KOPT-K1 (cell line): ENCODE data around the gene IZUMO1.
"Not testable (repeated sequence)": the region's sequence is repeated elsewhere in the genome, so short reads cannot be mapped to it uniquely, and the experiment has no call there.

Source experiments
- H3K27ac ChIP-seq: fragments of 200-600 bp; sonication (generic); 2 replicates; pipeline ENCODE4 v1.5.1; 2016; ENCODE audit warnings: antibody characterized with exemption, mild to moderate bottlenecking, low read depth, low read length; ENCODE audit not compliant: poor library complexity, severe bottlenecking
- H3K36me3 ChIP-seq: fragments of 200-600 bp; sonication (generic); 2 replicates; pipeline ENCODE4 v1.5.1; 2017; ENCODE audit warnings: antibody characterized with exemption, mild to moderate bottlenecking, low read length, moderate library complexity; ENCODE audit not compliant: insufficient read depth
- H3K9me3 ChIP-seq: fragments of 200-600 bp; sonication (generic); 2 replicates; pipeline ENCODE4 v1.5.1; 2017; ENCODE audit warnings: antibody characterized with exemption, low read length, mild to moderate bottlenecking; ENCODE audit not compliant: insufficient read depth, poor library complexity, severe bottlenecking

Gene IZUMO1

DNA sequence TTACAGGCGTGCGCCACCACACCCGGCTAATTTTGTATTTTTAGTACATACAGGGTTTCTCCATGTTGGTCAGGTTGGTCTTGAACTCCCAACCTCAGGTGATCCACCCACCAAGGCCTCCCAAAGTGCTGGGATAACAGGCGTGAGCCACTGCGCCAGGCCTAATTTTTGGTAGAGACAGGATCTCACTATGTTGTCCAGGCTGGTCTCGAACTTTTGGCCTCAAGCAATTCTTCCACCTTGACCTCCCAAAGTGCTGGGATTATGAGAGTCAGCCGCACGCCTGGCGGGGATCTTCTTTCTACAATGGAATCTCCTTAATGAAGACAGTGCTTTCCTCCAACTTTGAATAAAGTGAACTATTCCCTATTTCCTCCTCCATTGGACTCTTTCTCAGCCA lies 12.1 kb downstream of the IZUMO1 start:
- H3K27ac ChIP-seq = no peak overlapping the region
- no peaks in the 10 kb centered on the region for H3K9me3 ChIP-seq
- H3K36me3 ChIP-seq = no peaks in the 10 kb centered on the region

DNA sequence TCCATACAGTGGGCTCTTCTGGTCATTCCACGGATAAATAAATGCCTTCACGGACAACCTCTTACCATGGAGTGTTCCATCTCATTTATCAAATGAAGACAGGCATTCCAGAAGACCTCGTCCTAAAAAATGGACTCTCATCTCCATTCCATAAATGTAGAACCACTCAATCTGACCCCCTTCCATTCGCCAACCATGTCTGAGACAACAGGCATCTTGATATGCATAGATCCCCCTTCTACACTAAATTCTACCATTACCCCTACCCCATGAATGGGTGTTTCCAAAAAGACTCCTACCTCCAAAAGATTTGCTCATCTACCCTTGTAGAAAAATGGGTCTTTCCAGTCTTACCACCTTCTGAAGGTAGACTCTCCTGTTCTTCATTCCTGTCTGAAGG lies 15.3 kb downstream of the IZUMO1 start:
- H3K27ac ChIP-seq = no peak overlapping the region
- H3K9me3 ChIP-seq = peaks cover 5% of the 10 kb centered on the region
- no peaks in the 10 kb centered on the region for H3K36me3 ChIP-seq

DNA sequence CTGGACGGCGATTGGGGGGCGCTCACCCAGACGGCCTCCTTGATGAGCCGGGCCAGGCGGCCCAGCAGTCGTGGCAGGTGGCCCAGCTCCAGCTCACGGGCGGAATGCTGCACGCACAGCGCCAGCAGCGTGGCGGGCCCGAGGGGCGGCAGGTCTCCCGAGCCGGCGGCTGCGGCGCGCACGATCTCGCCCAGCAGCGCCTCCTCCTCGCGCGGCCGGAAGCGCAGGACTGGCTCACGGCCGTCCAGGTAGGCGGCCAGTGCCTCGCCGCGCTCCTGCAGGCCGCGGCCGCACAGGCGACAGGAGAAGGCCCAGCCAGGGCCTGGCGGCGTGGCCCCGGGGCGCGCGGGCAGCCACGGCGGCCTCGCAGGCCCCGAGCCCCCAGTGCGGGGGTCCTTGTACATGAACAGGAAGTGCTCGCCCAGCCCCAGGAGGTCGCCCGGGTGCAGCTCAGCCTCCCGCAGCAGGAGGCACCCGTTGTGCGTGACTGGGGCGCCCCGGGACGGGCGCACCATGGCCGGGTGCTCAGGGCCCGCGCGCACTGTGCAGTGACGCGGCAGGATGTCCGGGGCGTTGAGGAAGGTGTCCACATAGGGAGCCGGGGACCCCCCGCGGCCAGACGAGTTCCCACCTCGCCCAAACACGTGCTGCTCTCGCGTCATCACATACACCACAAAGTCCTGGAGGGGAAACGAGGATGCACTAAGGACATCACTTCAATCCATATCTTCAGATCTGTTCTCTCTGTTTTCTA lies 17.6 kb downstream of the IZUMO1 start:
- H3K36me3 ChIP-seq = no peaks in the 10 kb centered on the region
- H3K27ac ChIP-seq = no peak overlapping the region
- H3K9me3 ChIP-seq = peaks cover 5% of the 10 kb centered on the region

DNA sequence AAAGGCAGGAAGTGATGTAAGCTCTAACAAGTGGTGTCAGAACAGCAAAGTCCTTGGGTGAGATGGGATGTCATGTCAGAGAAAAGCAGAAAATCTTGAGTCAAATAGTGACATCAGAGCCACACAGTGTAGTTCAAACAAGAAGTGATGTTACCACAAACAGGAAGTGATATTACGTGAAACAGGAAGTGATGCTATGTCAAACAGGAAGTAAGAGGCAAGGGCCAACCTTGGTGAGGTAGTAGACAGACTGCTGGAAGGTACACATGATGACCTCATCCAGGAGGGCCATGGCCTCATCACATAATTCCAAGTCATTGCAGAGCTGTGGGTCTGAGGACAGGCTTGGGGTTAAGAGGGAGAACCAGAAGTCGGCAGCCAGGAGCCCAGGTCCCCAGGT lies 20.2 kb downstream of the IZUMO1 start:
- H3K9me3 ChIP-seq = peaks cover 5% of the 10 kb centered on the region
- H3K27ac ChIP-seq = no peak overlapping the region
- H3K36me3 ChIP-seq = no peaks in the 10 kb centered on the region

DNA sequence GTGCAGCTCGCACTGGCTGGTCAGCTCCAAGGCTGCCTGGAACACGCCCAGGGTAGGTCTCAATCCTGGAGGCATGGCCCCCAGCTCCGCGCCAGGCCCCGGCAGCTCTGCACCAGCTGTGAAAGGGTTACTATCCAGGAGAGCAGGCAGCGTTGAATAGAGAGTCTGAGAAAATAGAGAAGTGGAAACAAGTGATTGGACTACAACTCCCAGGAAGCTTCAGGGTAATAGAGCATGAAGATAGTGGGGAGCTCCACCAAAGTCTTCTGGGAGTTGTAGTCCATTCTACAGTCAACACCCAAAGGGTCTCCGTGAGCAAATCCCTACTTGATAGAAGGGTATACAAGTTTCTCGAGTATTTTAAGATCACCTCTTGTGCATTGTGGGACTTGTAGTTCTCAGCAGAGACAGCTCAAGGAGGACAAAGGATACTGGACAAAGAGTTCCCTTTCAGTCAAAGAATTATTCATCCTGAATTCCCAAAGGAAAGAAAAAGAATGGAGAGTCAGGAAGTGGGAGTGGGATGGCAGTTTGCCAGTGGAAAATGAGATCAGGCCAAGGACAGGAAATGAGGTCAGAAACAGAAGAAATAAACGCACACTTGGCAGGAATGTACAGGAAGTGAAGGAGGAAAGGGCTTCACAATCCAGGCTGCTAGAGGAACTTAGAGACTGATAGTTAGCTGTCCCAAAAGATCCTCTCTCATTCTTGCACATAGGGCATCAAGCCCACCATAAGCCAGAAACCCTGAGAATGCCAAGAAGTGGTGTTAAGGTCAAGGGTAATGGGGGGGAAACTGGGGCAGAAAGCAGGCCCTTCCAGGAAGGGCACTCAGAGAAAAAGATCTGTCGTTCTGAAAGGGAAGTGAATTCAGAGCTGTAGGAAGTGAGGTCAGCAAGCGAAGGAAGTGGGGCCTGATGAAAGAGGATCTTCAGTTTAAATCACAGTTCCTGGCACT lies 21.6 kb downstream of the IZUMO1 start:
- no peaks in the 10 kb centered on the region for H3K36me3 ChIP-seq
- H3K9me3 ChIP-seq = peaks cover 5% of the 10 kb centered on the region
- peak overlapping the region; percentile 55 for H3K27ac ChIP-seq

DNA sequence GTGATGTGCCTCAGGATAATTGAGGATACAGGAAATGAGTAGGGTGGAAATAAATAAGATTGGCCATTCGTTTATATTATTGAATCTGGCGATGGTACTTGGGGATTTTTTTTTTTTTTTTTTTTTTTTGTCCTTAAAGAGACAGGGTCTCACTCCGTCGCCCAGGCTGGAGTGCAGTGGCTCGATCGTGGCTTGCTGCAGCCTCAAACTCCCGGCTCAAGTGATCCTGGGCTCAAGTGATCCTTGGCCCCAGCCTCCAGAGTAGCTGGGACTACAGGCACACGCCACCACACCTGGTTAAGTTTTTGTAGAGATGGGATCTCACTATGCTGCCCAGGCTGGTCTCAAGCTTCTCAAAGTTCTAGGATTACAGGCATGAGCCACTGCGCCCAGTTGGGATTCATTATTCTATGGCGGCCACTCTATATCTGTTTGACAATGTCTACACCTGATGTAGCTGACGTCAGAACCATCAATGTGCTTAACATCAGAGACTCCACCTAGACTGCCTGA lies 24.5 kb downstream of the IZUMO1 start:
- H3K9me3 ChIP-seq = peaks cover 5% of the 10 kb centered on the region
- no peaks in the 10 kb centered on the region for H3K36me3 ChIP-seq
- no peak overlapping the region for H3K27ac ChIP-seq

DNA sequence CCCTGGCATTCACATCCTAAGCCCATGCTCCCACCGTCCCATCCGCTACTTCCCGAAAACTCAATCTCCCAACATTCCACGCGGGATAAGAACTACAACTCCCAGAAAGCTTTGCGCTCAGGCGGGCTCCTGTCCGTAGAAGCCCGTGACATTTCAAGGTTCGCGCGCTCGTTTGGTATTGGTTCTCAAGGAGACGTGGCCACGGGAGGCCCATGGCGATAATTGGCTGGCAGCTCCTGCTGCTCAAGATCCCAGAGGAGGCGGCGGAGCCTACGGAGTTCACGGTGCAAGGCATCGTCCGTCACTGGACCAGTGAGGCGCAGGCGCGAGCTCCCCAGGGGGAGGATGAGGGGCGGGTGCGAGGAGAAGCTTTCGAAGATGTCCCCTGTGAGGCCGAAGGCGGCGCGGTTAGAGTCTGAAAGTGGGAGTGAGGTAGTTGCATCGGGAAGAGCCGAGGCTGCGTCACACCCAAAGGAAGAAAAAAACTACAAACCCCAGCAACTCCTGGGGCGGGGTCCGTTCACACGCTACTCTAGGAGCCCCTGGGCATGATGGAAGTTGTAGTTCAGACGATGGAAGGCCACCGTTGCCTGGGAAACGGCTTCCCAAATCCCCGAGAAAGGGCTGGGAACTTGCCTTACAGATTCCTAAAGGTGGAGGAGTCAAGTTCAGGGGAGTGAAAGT lies 26.0 kb downstream of the IZUMO1 start:
- peak overlapping the region; percentile 79 for H3K27ac ChIP-seq
- H3K36me3 ChIP-seq = no peaks in the 10 kb centered on the region
- no peaks in the 10 kb centered on the region for H3K9me3 ChIP-seq

DNA sequence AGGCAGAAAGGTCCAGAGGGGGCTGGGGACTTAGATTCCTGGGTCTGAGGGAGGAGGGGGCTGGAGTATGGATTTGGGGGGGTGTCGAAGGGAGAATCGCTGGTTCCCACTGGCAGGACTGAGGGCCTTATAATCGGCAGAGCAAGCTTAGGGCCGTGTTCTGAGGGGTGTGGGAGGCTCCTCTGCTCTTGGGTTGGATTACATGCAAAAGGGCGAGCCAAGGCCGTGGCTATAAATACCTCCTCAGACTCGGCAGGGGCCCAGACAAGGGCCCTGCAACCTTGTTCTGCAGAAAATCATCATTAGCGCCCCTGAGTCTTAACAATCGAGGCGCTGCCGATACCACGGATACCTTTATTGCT lies 26.5 kb downstream of the IZUMO1 start:
- peak overlapping the region; percentile 79 for H3K27ac ChIP-seq
- H3K9me3 ChIP-seq = no peaks in the 10 kb centered on the region
- H3K36me3 ChIP-seq = no peaks in the 10 kb centered on the region

DNA sequence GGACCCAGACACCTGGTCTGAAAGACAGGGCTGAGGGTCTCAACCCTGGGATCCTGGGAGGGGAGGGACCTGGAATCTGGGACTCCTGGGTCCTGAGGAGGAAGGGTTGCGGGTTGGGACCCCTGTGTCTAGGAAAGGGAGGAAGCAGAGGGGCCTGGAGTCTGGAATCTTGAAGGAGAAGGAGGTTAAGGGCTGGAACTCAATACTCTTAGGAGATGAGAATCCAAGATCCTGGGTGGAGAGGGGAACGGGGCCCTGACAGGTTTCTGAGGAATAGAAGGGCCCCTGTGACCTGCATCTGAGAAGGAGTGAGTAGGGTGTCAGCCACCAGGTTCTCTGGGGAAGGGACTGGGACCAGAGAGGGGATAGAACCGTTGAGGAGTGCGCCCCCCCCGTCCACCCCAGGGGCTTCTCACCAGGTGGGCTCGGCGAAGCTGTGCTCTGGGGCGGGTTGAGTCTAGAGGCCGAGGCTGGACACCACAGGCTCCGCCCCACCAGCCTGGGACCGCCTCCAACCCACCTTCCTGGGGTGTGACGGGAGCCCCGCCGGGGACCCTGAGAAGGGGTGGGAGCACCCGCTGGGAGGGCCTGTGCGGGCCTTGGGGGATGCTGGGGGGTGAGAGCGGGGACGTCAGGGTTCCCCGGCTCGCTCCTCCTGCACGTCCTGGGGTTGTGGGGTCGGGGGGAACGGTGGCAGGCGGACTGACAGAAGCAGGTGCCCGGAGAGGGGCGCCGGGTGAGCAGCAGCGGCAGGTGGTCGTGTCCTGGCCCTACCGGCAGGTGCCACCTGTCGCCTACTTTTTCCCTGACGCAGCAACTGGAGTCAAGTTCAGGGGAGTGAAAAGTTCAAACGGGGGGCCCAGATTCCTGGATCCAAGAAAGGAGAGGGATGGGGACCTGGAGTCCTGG lies 27.2 kb downstream of the IZUMO1 start, which contains the start of gene MAMSTR:
Gene MAMSTR (minus strand): TSS at position 463 of the 909 bp plus-strand sequence. CDS start 694 bp downstream, outside the sequence.
- Histone ChIP-seq H3K36me3 (no peaks in the 10 kb centered on the region), H3K27ac (peak within 1 kb of the TSS; percentile 79), H3K9me3 (no peaks in the 10 kb centered on the region)

DNA sequence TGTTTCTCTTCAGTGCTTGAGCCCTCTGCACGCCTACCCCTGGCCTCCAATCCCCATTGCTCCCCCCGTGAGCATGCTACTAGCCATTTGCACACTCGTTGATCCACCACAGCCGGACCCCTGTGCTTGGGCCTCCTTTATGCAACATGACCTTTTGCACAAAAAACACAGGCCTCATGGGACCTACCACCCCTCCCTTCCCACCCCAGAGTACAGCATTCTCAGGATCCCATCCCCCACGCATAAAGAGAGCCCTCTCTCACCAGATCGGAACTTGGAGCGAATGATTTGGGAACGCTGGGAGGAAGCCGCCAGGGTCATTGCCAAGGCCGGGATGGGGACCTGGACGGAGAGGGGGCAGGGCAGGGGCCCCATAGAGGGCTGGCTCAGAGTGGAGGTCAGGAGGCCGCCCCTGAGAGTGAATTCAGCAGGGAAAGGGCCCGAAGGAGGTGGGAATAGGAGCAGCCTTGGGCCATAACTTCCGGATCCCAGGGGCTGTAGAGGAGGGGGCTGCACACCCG lies 27.9 kb downstream of the IZUMO1 start:
- Histone ChIP-seq H3K27ac (no peak overlapping the region), H3K9me3 (no peaks in the 10 kb centered on the region), H3K36me3 (no peaks in the 10 kb centered on the region)

DNA sequence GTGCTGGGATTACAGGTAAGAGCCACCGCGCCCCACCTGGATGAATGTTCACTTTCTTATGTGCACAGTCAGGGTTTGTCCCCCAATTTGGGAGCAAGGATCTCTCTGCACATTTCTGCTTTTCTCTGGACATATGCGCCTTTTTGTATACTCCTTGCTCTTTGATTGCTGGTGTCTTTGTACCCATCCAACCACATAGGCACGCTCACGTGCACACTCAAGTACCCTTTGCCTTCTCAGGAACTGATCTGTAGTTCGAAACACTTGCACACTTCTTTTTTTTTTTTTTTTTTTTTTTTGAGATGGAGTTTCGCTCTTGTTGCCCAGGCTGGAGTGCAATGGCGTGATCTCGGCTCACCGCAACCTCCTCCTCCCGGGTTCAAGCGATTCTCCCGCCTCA lies 28.6 kb downstream of the IZUMO1 start:
- H3K27ac ChIP-seq, H3K9me3 ChIP-seq, H3K36me3 ChIP-seq: not testable (repeated sequence)

DNA sequence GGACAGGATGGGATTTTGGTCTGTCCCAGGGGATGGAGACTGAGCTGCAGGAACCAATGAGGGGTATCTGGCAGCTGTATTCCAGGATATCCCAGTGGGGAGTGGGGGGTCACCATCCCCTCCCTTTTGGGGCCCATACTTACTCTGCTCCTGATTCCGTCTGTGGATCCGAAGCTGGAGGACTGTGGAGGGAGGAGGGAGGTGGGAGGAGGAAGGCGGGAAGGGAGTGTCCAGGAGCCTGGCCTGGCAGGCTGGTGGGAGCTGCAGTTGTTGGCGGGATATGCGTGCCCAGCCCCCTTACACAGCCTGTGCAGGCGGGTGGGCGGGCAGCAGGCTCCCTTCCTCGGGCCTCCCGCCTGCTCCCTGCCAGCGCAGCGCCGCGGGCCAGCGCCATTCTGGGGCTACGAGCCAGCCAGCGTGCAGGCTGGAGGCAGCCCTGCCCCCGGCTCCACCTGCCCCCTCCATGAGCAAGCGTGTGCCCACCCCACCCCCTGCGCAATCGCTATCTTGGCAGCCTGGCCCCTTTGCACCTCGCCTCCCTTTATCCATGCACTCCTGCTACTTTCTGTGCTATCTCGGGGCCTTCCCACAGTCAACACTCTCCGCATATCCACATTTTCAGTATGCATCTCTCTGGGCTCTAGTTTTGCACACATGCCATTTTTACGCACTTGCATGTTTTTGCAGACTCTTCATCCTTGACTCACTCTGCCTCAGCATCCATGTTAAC lies 30.0 kb downstream of the IZUMO1 start:
- no peak overlapping the region for H3K27ac ChIP-seq
- no peaks in the 10 kb centered on the region for H3K9me3 ChIP-seq
- no peaks in the 10 kb centered on the region for H3K36me3 ChIP-seq

DNA sequence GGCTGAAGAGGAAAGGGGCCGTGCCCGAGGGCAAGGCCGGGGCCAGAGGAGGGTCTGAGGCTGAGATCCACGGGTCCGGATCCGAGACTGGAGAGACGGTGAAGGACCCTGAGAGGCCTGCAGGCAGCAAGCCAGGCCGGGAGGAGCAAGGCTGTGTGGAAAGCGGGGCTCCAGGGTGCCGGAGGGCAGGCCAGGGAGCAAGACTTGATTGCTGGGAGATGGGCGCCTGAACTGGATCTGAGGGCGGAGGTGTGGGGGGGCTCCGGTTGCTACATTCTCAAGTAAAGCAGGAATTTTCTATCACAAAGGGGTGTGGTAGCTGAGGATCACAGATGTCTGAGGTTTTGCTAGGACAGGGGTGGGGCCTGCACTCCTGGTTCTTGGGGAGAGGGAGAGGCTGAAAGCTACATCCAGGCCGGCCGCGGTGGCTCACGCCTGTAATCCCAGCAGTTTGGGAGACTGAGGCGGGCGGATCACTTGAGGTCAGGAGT lies 31.0 kb downstream of the IZUMO1 start:
- no peaks in the 10 kb centered on the region for H3K36me3 ChIP-seq
- H3K27ac ChIP-seq = peak overlapping the region; percentile 84

More for the DNA sequence above, 31.0 kb downstream of the IZUMO1 start:
- H3K9me3 ChIP-seq = peaks cover 4% of the 10 kb centered on the region
